ENCODE measurements around the gene FOXR1. TPM values are rescaled to one million over a fixed set of nuclear protein-coding genes. Genes with fewer than 3 reads are reported as not detected.

FOXR1 gene, protein sequence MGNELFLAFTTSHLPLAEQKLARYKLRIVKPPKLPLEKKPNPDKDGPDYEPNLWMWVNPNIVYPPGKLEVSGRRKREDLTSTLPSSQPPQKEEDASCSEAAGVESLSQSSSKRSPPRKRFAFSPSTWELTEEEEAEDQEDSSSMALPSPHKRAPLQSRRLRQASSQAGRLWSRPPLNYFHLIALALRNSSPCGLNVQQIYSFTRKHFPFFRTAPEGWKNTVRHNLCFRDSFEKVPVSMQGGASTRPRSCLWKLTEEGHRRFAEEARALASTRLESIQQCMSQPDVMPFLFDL
- not detected for total RNA-seq

DNA sequence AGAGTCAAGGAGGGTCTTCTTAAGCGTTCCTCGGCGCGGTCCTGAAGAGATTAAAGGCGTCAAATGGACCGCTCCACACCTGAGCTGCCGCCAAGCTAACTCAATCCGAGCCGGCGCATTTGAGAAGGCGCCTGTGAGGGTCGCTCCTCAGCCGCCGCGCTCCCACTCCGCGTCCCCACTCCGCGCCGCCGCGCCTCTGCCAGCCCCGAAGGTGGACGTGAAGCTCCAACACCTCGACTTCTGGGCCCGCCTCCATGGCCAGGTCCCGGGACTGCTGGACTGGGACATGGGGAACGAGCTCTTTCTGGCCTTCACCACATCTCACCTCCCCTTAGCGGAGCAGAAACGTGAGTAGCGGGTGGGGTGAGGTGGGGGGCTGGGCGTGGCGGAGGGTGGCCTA is at the start of gene FOXR1:
FOXR1 (plus strand) TSS at position 116 of the 400 bp plus-strand sequence; CDS start at position 287, 171 bp downstream.
- DNase-seq (ENCODE audit: low read depth in 2 of 3, low spot score in 2 of 3): no peak

DNA sequence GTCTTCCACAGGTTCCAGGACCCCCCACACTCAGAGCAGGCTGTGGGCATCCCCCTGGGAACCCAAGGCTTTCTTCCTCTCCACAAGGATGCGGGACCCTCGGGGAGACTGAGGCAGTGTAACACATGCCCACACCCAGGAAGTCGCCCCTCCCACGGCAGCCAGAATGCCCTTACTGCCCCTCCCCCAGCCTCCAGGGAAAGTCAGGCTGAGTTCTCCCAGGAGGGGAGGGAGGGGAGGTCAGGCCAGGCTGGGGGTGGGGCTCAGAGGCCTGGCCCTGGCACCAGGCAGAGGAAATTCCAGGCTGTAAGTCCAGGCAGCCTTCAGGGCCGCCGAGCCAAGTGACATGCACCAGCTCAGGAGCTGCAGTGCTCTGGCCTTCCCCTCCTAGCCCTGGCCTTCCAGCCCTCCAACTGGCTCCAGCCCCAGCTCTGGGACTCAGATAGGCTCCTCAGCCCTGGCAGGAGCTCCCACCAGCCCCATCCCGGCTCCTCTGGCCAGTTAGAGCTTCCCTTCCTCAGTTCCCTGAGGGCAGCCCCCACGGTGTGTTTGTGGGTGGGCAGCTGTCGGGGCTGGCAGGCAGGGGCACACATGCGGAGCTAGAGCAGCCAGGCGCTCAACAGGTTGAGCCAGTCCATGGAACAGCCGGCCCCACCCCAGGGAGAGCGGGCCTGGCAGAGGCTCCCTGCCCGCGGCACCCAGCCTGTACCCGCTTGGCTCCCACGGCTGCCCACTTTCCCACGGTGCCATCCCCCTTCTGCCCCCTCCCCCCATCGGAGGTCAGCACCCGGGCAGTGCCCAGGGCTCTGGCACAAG is 49.4 kb upstream of the FOXR1 start:
- DNase-seq (ENCODE audit: low read depth in 2 of 3, low spot score in 2 of 3): no peak

GRCh38 chr11:118922745-118923627 is 48.6 kb upstream of the FOXR1 start:
- no peak for DNase-seq (ENCODE audit: low read depth in 2 of 3, low spot score in 2 of 3)

DNA sequence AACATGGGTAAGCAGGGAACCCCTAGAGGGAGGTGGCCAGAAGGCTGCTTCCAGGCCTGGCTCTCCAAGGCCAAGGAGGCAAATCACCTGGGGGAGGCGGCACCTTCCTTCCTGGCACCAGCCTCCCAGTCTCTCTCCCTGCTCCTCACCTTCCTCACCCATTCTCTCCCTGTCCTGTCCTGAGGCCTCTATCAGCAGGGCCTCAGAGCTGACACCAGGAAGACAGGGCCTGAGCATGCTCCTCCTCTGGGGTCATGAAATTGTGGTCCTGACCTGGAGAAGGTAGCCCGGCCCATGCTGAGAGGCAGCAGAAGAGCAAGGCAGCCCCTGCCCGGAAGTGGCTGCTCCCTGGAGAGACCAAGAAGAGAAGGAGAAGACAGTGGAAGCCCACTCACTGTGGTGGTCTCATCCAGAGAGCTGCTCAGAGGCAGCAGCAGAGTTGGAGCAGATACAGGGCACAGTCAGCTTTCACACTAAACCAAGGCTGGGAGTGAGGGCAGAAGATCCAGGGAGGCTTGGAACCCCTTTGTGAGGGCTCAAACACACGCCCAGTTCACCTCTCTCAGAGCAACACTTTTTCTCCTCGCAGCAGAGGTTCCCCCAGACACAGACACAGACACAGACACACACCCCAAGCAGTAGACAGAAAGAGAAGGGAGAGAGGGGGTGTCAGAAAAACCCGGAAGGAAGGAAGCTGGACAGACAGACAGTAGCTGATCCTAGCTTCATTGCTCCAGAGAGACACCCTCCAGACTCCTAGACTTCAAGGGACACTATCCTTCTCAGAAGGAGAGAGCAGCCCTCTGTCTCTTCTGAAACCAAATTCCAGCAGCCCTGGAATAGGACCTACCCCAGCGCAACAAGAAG is 47.6 kb upstream of the FOXR1 start:
- DNase-seq (ENCODE audit: low read depth in 2 of 3, low spot score in 2 of 3): no peak

DNA sequence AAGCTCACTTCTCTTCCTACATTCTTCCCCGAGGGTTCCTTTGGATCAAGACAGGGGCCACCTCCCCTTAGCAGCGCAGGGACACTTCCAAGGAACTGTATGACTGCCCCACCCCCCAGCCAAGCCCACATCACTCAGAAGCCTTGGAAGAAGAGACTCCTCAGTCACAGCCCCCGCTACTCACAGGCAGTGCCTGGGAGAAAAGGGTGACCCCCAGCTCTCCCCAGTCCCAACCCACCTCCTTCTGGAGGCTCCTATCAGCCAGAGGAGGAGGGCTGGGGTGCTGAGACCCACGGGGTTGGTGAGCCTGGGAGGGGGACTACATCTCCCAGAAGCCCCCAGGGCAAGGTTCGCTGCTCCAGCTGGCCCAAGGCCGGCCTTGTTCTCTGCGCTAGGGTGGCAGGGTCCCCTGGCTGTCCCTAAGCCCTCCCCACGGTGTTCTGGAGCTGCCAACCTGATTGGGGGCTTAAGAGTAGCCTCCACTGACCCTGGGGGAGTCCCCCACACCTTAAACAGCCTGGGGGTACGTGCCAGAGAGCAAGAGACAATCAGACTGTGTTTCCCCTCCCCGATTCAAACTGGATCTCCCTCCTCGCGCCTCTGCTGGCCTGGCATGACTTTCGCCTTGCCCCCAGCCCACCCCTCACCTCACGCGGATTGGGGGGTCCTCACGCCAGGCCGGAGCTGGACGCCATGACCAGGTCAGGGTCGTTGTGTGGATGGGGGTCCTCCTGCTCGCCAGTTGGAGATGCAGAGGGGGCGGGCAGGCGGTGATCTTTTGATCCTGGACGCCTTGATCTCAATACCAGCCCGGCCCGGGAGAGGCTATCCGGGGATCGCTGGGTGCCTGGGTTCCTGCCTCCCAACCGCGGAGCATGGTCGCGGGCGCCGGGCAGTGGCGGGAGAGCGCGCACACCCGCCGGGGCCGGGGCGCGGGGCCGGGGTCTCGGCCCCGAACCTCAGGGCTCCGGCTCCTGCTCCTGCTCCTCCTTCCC is 46.7 kb upstream of the FOXR1 start:
- DNase-seq (ENCODE audit: low read depth in 2 of 3, low spot score in 2 of 3): peak in 1 of 3 donors; percentile 46

DNA sequence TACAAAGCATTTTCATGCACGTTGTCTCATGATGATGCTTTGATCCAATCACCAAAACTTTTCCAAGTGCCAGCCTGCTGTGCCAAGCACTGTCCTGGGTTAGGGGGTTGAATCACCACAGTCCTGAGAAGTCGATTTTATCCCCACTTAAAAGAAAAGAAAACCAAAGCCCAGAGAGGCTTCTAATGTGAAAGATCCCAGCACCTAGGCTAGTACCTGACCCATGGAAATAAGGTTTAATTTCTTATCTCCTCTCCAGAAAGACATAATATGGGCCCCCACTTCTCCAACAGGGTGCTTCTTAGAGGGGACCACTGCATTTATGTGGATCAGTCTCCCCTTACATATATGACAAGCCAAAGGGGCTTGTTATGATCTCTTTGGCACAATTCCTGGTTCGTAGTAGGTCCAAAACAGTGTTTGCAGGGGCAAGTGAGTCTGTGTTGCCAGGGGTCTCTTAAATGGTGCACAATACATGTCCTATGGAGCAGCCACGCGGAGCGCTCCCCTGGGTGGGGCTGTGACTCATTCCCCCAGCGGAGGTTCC is 43.9 kb upstream of the FOXR1 start:
- no peak for DNase-seq (ENCODE audit: low read depth in 2 of 3, low spot score in 2 of 3)

- peak; percentile 87 to 96 (median 91) for DNase-seq (ENCODE audit: low read depth in 2 of 3, low spot score in 2 of 3)
Measured at GRCh38 chr11:118928101-118928869, 43.3 kb upstream of the FOXR1 start.

DNA sequence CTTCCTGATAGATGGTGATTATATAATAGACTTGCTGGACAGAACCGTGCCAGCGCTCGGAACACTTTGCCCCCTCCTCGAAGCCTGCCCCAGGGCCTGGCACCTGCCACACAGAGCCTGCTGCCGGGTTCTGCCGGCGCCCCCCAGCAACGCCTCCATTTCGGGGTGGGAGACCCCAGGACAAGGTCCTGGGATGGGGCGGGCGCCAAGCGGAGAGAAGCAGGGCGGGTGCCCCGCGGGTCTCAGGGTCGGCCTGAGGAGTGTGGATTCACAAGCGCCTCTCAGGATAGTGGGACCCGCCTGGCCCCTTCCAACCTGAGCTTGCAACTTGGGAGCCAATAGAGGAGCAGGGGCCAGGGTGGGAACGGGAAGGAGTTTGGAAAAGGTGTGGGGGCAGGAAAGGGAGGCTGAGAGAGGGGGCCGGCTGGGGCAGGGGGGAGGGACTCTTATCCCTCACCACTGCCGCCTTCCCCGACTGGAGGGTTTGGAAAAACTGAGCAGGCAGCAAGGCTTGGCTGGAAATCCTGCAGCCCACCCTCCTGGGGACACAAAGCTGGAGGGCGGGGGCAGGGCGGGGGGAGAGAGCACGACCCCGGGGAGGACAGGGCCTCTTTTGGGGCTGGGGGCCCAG is 42.6 kb upstream of the FOXR1 start:
- peak in 1 of 3 donors; percentile 69 for DNase-seq (ENCODE audit: low read depth in 2 of 3, low spot score in 2 of 3)

DNA sequence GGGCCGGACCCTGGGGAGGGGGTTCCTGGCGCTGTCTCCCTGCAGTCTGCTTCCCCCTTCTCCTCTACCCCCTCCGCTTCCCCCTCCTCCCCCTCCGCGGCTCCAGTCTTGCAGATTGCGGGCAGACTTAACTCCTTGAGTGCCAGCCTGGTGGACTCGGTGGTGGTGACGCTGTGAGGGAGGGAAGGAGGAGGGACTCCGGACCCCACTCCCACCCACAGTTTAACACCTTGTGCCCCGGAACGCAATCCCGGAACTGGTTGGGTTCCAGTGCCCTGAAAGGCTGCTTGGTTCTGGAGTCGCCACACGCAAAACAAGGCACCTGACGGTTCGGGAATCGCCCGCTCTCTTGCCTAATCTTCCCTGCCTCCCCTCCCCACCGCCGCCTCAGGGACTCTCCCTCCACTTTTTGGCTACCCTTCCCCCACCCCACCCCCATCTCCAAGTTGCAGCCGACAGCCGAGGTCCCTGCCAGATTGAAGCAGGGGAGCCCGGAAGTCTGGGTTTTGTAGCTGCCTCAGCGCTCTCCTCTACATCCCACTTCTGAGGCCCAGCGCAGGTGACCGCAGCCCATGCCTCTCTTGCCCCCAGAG is 42.0 kb upstream of the FOXR1 start:
- DNase-seq (ENCODE audit: low read depth in 2 of 3, low spot score in 2 of 3): peak; percentile 74 to 96 (median 91)

DNA sequence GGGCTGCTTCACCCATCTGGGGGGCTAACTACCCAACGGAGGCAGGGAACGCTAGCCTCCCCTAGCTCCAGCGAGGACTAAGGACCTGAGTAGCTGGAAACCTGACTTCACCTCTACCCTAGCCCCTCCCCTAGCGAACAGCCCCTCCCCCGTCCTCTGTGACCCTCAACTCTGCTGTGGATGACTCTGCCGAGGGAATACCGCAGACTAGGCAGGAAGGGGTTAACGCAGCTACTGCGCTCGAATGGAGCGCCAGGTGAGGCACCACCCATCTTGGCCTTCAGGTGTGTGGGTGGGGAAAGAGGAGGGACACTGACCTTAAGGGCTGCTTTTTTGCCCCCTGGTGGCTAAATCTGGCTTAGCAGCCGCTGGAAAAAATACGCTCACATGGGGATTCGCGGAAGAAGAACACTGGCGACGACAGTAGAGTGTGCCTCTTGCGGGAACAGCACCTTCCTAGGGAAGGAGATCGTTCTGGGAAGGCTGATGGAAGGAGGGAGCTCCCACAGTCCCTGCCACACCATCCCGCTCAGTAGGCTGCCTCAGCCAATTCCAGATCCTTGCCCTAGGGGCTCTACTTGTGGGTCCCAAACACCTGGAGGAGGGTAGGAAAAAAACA is 41.4 kb upstream of the FOXR1 start:
- DNase-seq (ENCODE audit: low read depth in 2 of 3, low spot score in 2 of 3): peak; percentile 77 to 86 (median 77)

DNA sequence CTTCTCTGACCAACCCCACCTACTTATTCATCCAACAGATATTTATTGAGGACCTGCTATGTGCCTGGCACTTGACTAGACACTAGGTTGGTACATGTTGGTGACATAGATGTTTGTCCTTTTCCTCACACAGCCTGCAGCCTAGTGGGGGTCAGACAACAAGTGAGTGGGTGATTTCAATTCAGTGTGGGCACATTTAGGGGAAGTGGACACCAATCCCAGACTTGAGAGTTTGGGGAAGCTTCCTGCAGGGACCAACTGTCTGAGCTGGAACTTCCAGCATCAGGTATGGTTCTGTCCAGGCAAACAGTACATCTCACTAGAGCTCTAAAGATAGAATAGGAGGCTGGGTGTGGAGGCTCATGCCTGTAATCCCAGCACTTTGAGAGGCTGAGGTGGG is 40.0 kb upstream of the FOXR1 start:
- no peak for DNase-seq (ENCODE audit: low read depth in 2 of 3, low spot score in 2 of 3)

DNA sequence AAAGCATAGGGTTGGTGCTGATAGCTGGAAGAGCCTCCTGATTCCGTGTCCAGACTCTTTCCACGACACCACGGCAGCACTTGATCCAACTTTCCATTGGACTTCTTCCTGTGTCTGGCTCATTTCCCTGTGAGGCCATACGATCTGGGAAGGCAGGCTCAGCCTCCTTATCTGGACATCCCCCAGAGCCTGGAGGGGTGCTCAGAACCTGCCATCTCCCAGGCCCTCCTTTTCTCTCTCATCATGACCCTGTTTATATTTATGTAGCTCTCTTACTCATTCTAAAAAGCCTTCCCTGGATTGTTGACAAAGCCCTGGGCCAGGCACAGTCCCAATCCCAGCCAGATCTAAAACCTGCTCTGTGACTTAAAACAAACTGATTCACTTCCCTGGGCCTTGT is 38.1 kb upstream of the FOXR1 start:
- no peak for DNase-seq (ENCODE audit: low read depth in 2 of 3, low spot score in 2 of 3)

DNA sequence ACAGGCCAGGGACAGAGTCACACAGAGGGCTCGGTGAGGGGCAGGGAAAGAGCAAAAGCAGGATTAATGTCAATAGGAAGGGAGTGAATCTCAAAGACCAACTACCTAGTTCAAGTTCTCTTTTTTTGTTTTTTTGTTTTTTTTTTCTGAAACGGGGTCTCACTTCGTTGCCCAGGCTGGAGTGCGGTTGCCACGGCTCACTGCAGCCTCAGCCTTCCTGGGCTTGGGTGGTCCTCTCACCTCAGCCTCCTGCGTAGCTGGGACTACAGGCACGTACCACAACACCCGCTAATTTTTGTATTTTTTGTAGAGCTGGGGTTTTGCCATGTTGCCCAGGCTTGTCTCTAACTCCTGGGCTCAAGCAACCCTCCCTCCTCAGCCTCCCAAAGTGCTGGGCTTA is 36.2 kb upstream of the FOXR1 start:
- DNase-seq (ENCODE audit: low read depth in 2 of 3, low spot score in 2 of 3): no peak

- no peak for DNase-seq (ENCODE audit: low read depth in 2 of 3, low spot score in 2 of 3)
Measured at GRCh38 chr11:118938491-118939403, 32.8 kb upstream of the FOXR1 start.

DNA sequence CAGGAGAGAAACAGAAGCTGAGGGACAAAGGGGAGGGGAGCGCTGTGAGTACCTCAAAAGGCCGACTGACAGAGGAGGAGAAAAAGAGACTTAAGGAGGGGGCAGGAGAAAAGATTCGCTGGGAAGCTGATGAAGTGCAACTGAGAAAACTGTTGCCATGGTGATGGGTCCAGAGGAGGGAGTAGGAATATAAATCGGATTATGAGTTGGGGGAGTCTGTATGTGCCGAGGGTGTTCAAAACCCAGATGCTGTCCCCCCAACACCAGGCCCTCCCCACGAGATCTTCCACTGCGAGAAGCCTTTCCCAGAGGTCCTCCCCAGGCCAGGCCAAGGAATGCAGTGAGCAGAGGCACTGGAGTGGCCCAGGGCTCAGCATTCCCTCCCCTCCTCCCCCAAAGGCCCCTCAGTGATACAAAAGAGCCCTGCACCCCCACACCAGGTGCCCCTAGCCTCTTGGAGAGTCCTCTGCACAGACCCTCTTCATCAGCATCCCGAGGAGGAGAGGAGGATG is 32.1 kb upstream of the FOXR1 start:
- DNase-seq (ENCODE audit: low read depth in 2 of 3, low spot score in 2 of 3): no peak
